NCI-H82 treated with DMSO at 0.1 percent for 48 hours (cell line): ENCODE measurements around the gene ZNF280B.
"Not testable (repeated sequence)": the region's sequence is repeated elsewhere in the genome, so short reads cannot be mapped to it uniquely, and the experiment has no call there.

Source experiments
- DNase-seq: peaks from one replicate; lab custom pipeline; 2025; ENCODE audit not compliant: unreplicated experiment; lab: John Stamatoyannopoulos, UW

Gene ZNF280B

GRCh38 chr22:22510833-22511232 lies 2.3 kb upstream of the ZNF280B start:
- not testable (repeated sequence) for DNase-seq

DNA sequence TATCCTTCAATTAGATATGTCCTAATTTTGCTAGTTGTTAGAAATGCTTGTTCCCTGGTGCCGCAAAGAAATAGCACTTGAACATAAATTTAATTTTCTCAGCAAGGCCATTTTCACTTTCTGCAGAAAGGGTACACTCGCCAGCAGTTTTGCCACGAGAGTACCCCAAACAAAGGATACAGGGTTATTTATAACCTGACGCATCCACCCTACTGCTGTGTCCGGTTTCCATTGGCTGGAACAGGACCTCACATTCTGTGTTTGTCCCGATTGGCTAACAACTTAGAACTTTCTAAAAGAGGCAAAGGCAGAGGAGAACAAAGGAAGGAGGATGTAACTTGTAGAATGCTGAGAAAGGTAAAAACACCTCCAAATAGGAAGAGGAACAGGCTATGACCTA lies 1.4 kb upstream of the ZNF280B start:
- DNase-seq, result not testable (repeated sequence)

DNA sequence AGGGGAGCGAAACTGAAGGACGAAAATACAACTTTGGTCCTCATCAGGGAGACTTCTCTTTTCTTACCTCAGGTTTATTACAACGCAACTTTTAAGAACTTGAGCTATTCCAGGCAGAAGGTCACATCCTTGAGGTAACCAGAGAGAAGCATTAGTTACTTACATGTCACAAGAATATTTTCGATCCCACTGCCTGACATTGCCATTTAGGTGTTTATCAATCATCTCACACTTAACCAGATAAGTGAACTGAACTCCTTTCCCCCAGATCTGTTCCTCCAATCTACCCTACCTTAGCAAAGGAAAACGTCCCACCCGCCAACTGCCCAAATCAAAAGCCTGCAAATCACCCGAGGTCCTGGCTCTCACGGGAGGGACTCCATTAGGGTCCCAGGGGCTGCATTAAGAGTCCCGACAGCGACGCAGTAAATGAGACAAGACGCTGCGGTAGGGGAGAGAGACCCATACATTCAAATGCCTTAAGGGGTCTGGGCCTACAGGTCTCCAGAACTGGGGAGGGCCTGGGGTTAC lies 734 bp downstream of the ZNF280B start:
- no peak for DNase-seq

DNA sequence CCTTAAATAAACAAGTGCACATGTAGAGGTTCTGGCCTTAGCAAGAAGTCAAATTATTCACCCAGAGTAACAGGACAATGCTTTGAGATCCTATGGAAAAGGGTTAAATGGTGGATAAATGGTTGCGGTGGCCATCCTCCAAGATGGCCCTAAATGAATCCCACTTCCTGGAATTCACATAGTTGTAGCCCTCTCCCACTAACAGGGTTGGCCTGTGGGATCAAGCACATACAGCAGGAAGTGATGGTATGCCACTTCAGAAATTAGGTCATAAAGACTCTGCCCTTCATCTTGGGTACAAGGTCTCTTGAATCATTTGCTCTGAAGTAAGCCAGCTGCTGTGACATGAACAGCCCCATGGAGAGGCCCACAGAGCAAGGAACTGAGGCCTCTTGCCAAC lies 1.8 kb downstream of the ZNF280B start:
- no peak for DNase-seq

- no peak for DNase-seq
These were observed 10.3 kb downstream of the ZNF280B start for GRCh38 chr22:22498267-22498666.

DNA sequence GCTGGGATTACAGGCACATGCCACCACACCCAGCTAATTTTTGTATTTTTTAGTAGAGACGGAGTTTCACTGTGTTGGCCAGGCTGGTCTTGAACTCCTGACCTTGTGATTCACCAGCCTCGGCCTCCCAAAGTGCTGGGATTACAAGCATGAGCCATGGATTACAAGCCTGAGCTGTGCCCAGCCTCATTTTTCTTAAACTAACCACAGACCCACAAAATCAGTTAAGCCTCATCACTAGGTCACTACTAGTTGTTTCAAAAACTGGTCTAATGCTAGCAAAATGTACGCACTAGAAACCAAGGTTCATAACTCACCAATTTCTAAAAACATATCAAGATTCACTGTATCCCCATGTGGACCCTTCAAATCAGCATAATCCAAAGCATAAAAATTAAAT lies 17.0 kb downstream of the ZNF280B start:
- DNase-seq, result not testable (repeated sequence)

- DNase-seq, result no peak
These were observed 19.8 kb downstream of the ZNF280B start for GRCh38 chr22:22488736-22489135.

DNA sequence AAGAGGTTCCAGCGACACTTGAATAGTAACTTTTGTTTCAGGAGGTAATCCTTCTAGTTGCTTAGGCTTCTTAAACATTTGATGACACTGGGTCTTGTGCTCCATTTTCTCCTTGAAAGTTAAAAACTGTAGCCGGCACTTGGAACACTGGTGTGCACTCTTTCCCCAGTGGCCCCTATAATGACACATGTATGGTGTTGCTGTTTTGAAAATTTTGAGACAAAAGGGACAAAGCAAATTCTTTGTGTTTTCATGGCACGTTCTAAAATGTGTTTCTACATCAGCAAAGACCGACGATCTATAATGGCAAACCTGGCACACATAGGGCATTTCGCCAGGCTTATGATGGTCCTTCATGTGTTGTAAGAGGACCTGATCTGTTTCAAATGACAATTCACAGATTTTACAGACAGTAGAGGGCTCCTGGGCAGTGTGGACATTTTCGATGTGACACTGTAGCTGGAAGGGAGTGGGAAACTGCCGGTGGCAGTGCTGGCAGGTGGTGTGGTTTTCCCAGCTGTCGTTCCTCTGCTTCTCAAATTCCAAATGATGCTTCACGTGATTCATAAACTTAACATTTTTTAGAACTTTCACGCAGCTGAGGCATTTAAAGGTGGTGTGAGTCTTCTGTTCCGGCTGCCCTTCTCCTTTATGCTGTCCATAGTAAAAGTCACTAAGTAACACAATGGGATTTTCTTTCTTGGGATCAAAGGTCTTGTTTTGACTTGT lies 20.5 kb downstream of the ZNF280B start:
- DNase-seq, result no peak

DNA sequence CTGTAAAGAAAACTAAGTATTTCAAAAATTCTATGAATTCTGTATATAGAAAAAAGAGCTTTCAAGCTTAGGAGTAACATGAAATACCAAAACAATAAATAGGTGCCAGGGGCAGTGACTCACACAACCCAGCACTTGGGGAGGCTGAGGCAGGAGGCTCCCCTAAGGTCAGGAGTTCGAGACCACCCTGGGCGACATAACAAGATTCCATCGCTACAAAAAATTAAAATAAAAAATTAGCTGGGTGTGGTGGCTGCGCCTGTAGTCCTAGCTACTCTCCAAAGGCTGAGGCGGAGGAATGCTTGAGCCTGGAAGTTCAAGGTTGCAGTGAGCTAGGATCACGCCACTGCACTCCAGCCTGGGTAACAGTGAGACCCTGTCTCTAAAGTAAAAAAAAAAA lies 21.5 kb downstream of the ZNF280B start:
- DNase-seq, result no peak

DNA sequence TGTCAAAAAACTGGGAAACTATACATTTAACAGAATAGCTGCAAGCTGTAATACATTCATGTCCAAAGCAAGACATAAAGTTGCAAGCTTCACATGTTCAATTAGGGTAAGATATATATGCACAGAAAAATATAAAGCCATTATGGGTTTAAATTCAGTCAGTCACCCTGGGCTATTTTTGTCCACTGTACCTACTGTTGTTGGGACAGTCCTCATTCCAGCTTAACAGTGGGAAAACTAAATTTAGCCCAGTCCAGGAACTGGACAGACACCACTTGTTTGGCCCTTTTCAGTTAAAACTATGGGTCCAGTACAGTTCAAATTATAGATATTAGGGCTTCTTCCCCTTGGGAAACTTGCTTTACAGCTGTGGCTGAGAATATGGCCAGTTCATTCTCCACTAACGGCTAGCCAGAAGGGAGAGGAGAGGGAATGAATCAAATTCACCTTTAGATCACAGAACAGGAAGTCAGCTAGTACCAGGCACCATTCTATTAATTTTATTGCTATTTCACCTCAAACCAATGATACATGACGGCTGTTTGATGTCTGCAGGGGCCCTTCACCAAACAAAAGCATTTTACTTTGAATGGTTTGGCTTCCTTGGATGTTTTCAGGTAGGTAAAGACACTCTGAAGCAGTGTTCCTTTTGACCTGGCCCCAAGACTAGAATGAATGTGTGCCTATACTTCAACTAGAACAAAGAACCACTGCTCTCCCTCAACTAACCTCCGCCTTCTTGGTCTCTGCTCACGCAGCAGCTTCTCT lies 22.2 kb downstream of the ZNF280B start:
- no peak for DNase-seq

GRCh38 chr22:22485524-22485923 lies 23.0 kb downstream of the ZNF280B start:
- no peak for DNase-seq

DNA sequence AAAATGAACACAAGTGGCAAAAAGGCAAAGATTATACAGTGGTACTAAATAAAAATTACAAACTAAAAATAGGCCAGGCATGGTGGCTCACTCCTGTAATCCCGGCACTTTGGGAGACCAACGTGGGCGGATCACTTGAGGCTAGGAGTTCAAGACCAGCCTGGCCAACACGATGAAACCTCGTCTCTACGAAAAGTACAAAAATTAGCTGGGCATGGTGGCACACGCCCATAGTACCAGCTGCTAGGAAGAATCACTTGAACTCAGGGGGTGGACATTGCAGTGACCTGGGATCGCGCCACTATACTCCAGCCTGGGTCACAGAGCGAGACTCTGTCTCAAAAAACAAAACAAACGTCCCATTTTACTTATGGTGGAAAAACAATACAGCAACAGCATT lies 24.5 kb downstream of the ZNF280B start:
- DNase-seq, result no peak

DNA sequence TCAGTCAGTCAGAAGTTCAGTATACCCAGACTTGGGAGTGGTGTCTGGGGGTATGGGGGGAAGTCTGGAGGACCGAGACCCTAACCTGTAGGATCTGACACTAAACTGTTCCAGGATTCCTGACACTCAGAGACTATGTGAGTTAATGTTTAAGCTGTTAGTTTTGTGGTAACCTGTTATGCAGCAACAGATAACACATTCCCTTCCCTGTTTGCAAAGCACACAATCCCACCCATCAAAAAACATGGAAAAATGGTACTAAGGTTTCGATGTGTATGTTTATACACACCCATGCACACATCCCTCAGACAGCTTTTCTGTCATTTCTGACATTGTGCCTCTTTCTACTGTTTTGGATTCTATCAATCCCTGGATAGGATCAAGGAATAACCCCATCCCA lies 27.6 kb downstream of the ZNF280B start:
- DNase-seq, result no peak

DNA sequence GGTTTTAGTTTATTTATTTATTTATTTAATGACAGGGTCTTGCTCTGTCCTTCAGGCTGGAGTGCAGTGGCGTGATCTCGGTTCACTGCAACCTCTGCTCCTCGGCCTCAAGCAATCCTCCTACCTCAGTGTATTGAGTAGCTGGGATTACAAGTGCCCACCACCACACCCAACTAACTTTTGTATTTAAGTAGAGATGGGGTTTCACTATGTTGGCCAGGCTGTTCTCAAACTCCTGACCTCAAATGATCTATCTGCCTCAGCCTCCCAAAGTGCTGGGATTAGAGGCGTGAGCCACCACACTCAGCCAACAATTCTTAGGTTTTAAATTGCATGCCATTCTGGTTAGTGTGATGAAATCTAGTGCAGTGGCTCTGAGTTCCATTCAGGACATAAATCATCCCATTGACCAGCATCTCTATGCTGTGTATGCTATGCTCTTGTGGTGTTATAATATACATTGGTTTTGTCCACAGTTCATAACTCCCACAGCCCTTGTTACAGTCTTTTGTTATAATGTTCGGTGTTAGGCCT lies 28.5 kb downstream of the ZNF280B start:
- DNase-seq, result no peak

- no peak for DNase-seq
These were observed 29.4 kb downstream of the ZNF280B start for GRCh38 chr22:22479116-22479515.

DNA sequence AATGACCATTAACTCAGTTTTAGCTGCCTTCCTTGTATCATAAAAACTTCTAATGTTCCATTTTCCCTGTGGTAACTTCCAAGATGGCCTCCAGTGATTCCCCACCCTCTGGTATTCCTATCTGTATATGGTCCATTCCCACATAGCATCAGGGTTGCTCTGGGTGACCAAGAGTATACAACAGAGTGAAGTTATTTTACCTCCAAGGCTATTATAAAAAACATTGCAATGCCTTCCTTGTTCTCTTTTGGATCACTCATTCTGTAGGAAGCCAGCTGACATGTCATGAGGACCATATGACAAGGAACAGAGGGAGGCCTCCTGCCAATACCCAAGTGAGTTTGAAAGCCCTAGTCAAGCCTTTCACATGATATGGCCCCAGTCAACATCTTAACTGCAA lies 30.1 kb downstream of the ZNF280B start:
- DNase-seq, result no peak

DNA sequence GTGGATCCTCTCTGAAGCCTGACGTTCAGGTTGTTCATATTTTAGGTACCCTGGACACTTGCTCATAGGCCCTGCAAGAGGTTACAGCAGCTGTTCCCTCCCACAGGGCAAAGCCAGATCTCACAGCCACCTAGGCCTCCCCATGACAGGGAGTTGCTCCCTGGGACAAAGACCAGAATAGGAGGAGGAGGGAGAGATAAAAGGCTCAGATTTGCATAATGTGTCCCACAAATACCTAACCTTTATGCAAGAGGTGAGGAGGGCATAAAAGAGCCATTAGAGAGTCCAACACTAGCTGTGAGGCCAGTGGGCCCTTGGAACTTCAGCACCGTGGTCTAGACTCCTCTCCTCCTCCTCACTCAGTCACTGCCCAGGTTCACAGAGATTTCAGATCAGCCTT lies 33.8 kb downstream of the ZNF280B start:
- no peak for DNase-seq

DNA sequence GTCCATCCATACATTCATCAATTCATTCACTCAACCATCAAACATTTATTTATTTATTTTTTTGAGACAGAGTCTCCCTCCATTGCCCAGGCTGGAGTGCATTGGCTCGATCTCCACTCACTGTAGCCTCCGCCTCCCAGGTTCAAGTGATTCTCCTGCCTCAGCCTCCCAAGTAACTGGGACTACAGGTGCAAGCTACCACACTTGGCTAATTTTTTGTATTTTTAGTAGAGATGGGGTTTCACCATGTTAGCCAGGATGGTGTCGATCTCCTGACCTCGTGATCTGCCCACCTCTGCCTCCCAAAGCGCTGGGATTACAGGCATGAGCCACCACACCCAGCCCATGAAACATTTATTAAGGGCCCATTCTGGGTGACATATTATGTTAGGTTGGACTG lies 37.4 kb downstream of the ZNF280B start:
- not testable (repeated sequence) for DNase-seq

- no peak for DNase-seq
These were observed 39.0 kb downstream of the ZNF280B start for GRCh38 chr22:22469527-22469926.

DNA sequence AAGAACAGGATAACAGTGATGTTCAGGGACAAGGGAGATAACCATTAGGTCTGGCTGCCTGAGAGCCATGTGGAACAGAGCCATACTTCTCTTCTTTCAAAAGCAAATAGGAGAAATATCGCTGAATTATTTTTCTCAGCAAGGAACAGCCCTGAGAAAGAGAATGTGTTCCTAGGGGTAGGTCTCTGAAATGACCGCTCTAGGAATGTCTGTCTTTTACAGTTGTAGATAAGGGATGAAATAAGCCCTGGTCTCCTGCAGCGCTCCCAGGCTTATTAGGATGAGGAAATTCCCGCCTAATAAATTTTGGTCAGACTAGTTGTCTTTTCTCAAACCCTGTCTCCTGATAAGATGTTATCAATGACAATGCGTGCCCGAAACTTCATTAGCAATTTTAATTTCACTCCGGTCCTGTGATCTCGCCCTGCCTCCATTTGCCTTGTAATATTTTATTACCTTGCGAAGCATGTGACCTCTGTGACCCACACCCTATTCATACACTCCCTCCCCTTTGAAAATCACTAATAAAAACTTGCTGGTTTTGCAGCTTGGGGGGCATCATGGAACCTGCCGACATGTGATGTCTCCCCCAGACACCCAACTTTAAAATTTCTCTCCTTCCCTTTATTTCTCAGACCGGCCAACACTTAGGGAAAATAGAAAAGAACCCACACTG lies 39.6 kb downstream of the ZNF280B start:
- DNase-seq, result not testable (repeated sequence)

GRCh38 chr22:22467112-22467511 lies 41.4 kb downstream of the ZNF280B start:
- DNase-seq, result no peak
